SK-N-SH (cell line): ENCODE measurements around the gene USP19. TPM values are rescaled to one million over a fixed set of nuclear protein-coding genes. Genes with fewer than 3 reads are reported as not detected.

ENCODE experiments used
- CTCF ChIA-PET: fragments of 300-600, 350-600 bp; formaldehyde crosslinking; extraction: SDS; loops from one replicate; lab custom pipeline; 2021; lab: Yijun Ruan, JAX
- POLR2A ChIA-PET: fragments of 350-600 bp; sonication (Branson Sonifier 250); formaldehyde crosslinking; extraction: SDS; loops from one replicate; lab custom pipeline; 2020; ENCODE audit warnings: antibody characterized with exemption, inconsistent platforms; lab: Yijun Ruan, JAX
- DNase-seq: peaks from one replicate; pipeline ENCODE4 v3.0.0; 2012
- H2AFZ ChIP-seq: fragments of 200-600 bp; sonication (generic); 2 replicates; pipeline ENCODE4 v1.8.1; 2016; ENCODE audit warnings: antibody characterized with exemption, mild to moderate bottlenecking, low read depth
- H3F3A ChIP-seq: fragments of 200-600 bp; sonication (generic); replicated peaks from 2 replicates; pipeline ENCODE3; 2016; ENCODE audit warnings: antibody characterized with exemption, mild to moderate bottlenecking; ENCODE audit not compliant: insufficient read depth
- H3K27ac ChIP-seq, 2 experiments: fragments of 200-500 bp in 1 of 2; fragments of 200-600 bp in 1 of 2; sonication (Bioruptor generic) in 1 of 2; sonication (generic), shearing (Covaris generic) in 1 of 2; 2 replicates each; pipeline versions ENCODE4 v1.5.1 to v1.6.1; 2014 to 2016; ENCODE audit warnings: low read depth in 2 of 2, inconsistent platforms in 1 of 2, low read length in 1 of 2, mild to moderate bottlenecking in 1 of 2, mixed read lengths in 1 of 2
- H3K27me3 ChIP-seq: fragments of 200-600 bp; sonication (generic), shearing (Covaris generic); 2 replicates; pipeline ENCODE4 v1.6.1; 2016; ENCODE audit warnings: mixed run types; ENCODE audit not compliant: insufficient read depth
- H3K36me3 ChIP-seq, 2 experiments: fragments of 200-500 bp in 1 of 2; fragments of 200-600 bp in 1 of 2; sonication (Bioruptor generic) in 1 of 2; sonication (generic) in 1 of 2; replicated peaks in 1 of 2; 2 replicates each; pipeline versions ENCODE3 to v1.5.1; 2014 to 2016; ENCODE audit warnings: low read length in 1 of 2, mild to moderate bottlenecking in 1 of 2; ENCODE audit not compliant: insufficient read depth in 2 of 2, control insufficient read depth in 1 of 2
- H3K4me1 ChIP-seq, 2 experiments: fragments of 200-500 bp in 1 of 2; fragments of 200-600 bp in 1 of 2; sonication (Bioruptor generic) in 1 of 2; sonication (generic), shearing (Covaris generic) in 1 of 2; 2 replicates each; pipeline versions ENCODE4 v1.5.1 to v1.6.1; 2014 to 2016; ENCODE audit warnings: low read depth in 1 of 2, low read length in 1 of 2, mixed run types in 1 of 2; ENCODE audit not compliant: insufficient read depth in 2 of 2, control insufficient read depth in 1 of 2
- H3K4me2 ChIP-seq: fragments of 200-600 bp; sonication (generic), shearing (Covaris generic); 2 replicates; pipeline ENCODE4 v1.6.1; 2017; ENCODE audit warnings: mixed run types
- H3K4me3 ChIP-seq, 2 experiments: fragments of 200-500 bp in 1 of 2; fragments of 200-600 bp in 1 of 2; sonication (Bioruptor generic) in 1 of 2; sonication (generic), shearing (Covaris generic) in 1 of 2; 2 replicates each; pipeline versions ENCODE4 v1.5.1 to v1.8.1; 2014 to 2016; ENCODE audit warnings: low read depth in 2 of 2, inconsistent platforms in 1 of 2, low read length in 1 of 2, mild to moderate bottlenecking in 1 of 2, mixed read lengths in 1 of 2, moderate library complexity in 1 of 2
- H3K79me2 ChIP-seq: fragments of 200-600 bp; sonication (generic); 2 replicates; pipeline ENCODE4 v1.8.1; 2017; ENCODE audit warnings: mild to moderate bottlenecking; ENCODE audit not compliant: insufficient read depth
- H3K9ac ChIP-seq: fragments of 200-600 bp; sonication (generic); 2 replicates; pipeline ENCODE4 v1.6.1; 2017; ENCODE audit warnings: mixed run types
- H3K9me2 ChIP-seq: fragments of 200-600 bp; sonication (generic); 2 replicates; pipeline ENCODE4 v1.6.1; 2017; ENCODE audit warnings: mixed run types
- H3K9me3 ChIP-seq: fragments of 200-600 bp; sonication (generic); 2 replicates; pipeline ENCODE4 v1.6.1; 2017; ENCODE audit warnings: mixed run types, mild to moderate bottlenecking, moderate library complexity
- H4K20me1 ChIP-seq: fragments of 200-600 bp; sonication (generic); 2 replicates; pipeline ENCODE4 v1.6.1; 2017; ENCODE audit warnings: mild to moderate bottlenecking, mixed run types; ENCODE audit not compliant: insufficient read depth
- CHD2 ChIP-seq: fragments of 150-350 bp; IDR thresholded peaks from 2 replicates; pipeline ENCODE4 v1.6.1; 2018; ENCODE audit warnings: low read length; ENCODE audit not compliant: partially characterized antibody
- ELF1 ChIP-seq: IDR thresholded peaks from 2 replicates; pipeline ENCODE4 v1.4.0; 2012
- FOXJ3 ChIP-seq: sonication (generic); formaldehyde crosslinking; IDR thresholded peaks from 2 replicates; pipeline ENCODE4 v1.5.1; 2020; ENCODE audit warnings: mild to moderate bottlenecking, missing genetic modification reagents
- GABPA ChIP-seq: IDR thresholded peaks from 2 replicates; pipeline ENCODE4 v1.4.0; 2012; ENCODE audit warnings: low read depth, mild to moderate bottlenecking
- GATA2 ChIP-seq: sonication (generic); formaldehyde crosslinking; IDR thresholded peaks from 2 replicates; pipeline ENCODE4 v1.5.0; 2020; ENCODE audit warnings: mild to moderate bottlenecking, missing genetic modification reagents
- IRF3 ChIP-seq: fragments of 150-350 bp; IDR thresholded peaks from 2 replicates; pipeline ENCODE4 v1.6.1; 2016; ENCODE audit warnings: mild to moderate bottlenecking, low read depth, low read length
- MAX ChIP-seq: IDR thresholded peaks from 2 replicates; pipeline ENCODE4 v1.4.0; 2012; ENCODE audit warnings: low read depth
- MXI1 ChIP-seq: IDR thresholded peaks from 2 replicates; pipeline ENCODE4 v1.6.1; 2012; ENCODE audit warnings: mild to moderate bottlenecking, low read depth, low read length, improper control_type of control experiment
- NRF1 ChIP-seq: IDR thresholded peaks from 2 replicates; pipeline ENCODE4 v1.6.1; 2012; ENCODE audit warnings: low read depth, mild to moderate bottlenecking, low read length
- PBX3 ChIP-seq: IDR thresholded peaks from 2 replicates; pipeline ENCODE4; 2012
- REST ChIP-seq: IDR thresholded peaks from 2 replicates; pipeline ENCODE4 v1.6.1; 2012; ENCODE audit warnings: mild to moderate bottlenecking, low read depth, low read length, moderate library complexity
- RFX5 ChIP-seq: IDR thresholded peaks from 2 replicates; pipeline ENCODE4 v1.6.1; 2012; ENCODE audit warnings: mild to moderate bottlenecking, improper control_type of control experiment, low read length
- SMC3 ChIP-seq: IDR thresholded peaks from 2 replicates; pipeline ENCODE4 v1.6.1; 2012; ENCODE audit warnings: low read depth, low read length, improper control_type of control experiment
- TAF1 ChIP-seq: IDR thresholded peaks from 2 replicates; pipeline ENCODE4 v1.6.1; 2012; ENCODE audit warnings: low read depth, mild to moderate bottlenecking, low read length, moderate library complexity, borderline replicate concordance
- TCF12 ChIP-seq: IDR thresholded peaks from 2 replicates; pipeline ENCODE4 v1.4.0; 2012
- YY1 ChIP-seq: IDR thresholded peaks from 2 replicates; pipeline ENCODE4 v1.4.0; 2012; ENCODE audit warnings: low read depth, mild to moderate bottlenecking
- WGBS: methylation state at CpG from one replicate; pipeline ENCODE4 v1.1.6; 2017; ENCODE audit warnings: low lambda C conversion rate; 5-methylcytosine and 5-hydroxymethylcytosine counted together
- polyA plus RNA-seq, 3 experiments: library from polyadenylated mRNA; depleted of rRNA; stranded (reverse); fragments of >200 nt; gene quantifications; 2 replicates each; pipeline ENCODE4 v1.2.3, GENCODE V29; 2012

Gene USP19
- polyA plus RNA-seq, 1 of the 3 experiments (the other 2 are of a cell fraction) = 75.6 TPM

- TF ChIP-seq SMC3 (no peak), YY1 (peak; percentile 92), MXI1 (peak; percentile 89), REST (no peak), GATA2 (no peak), CHD2 (peak; percentile 100), FOXJ3 (CRISPR knock-in tag) (no peak), RFX5 (no peak; the same call in 1 of the 2 replicates), GABPA (no peak; the same call in 1 of the 2 replicates)
These were observed 26.5 kb downstream of the USP19 start, which contains the start of gene QRICH1 (continued) for GRCh38 chr3:49093853-49094767.

- peaks cover 50% of the 10 kb centered on the region for H4K20me1 ChIP-seq
- WGBS = 3% methylated on average over 12 of the region's 86 CpGs
- CTCF ChIA-PET = interaction anchor here (1.3 to 2.6 kb wide), 12 partner anchors 11 to 336 kb away, joined by 3 to 16 read pairs (median 4); partner anchors contain the start of genes NDUFAF3, NICN1 and USP19
- TF ChIP-seq GABPA = peak; percentile 50
- no peak for TF ChIP-seq IRF3
- peak; percentile 36 for TF ChIP-seq MXI1
- peak; percentile 27; the same call in 1 of the 2 replicates for TF ChIP-seq ELF1
- no peak for TF ChIP-seq PBX3
- peak; percentile 37; the same call in 1 of the 2 replicates for TF ChIP-seq NRF1
- peak; percentile 59; the same call in 1 of the 2 replicates for TF ChIP-seq MAX
- TF ChIP-seq REST = no peak
- peak; percentile 14; the same call in 1 of the 2 replicates for TF ChIP-seq TAF1
- TF ChIP-seq TCF12 = no peak
- H3K36me3 ChIP-seq = peaks cover 12 to 13% of the 10 kb centered on the region in 2 experiments
- peak; percentile 89 for DNase-seq
- H3F3A ChIP-seq = peaks cover 44% of the 10 kb centered on the region
- peak overlapping the region; percentile 95 to 96 for H3K27ac ChIP-seq
- H3K4me2 ChIP-seq = peak overlapping the region; percentile 94
- POLR2A ChIA-PET = interaction anchor here (0.5 to 3.6 kb wide), 22 partner anchors 9 to 376 kb away, joined by 3 to 31 read pairs (median 4); partner anchors contain the start of genes CCDC71, DALRD3, IMPDH2 and IP6K2
- peaks cover 53% of the 10 kb centered on the region for H3K79me2 ChIP-seq
- peaks cover 14 to 15% of the 10 kb centered on the region in 2 experiments; a peak in 3 of 4 replicates for H3K4me1 ChIP-seq
- H2AFZ ChIP-seq = no peak overlapping the region; the same call in 1 of the 2 replicates
- H3K9me3 ChIP-seq = no peaks in the 10 kb centered on the region
- H3K9me2 ChIP-seq = no peaks in the 10 kb centered on the region
- H3K9ac ChIP-seq = peak overlapping the region; percentile 93
- peak overlapping the region; percentile 76 to 98 for H3K4me3 ChIP-seq
- H3K27me3 ChIP-seq = no peaks in the 10 kb centered on the region
These were observed 27.4 kb downstream of the USP19 start for GRCh38 chr3:49092938-49093852.
